HG03354 (cell line): Measurements from ENCODE around the gene KRT17.
"Not testable (repeated sequence)": the region's sequence is repeated elsewhere in the genome, so short reads cannot be mapped to it uniquely, and the experiment has no call there.

Source experiments
- ATAC-seq: cut with Tn5 transposase; IDR thresholded peaks from one replicate; pipeline ENCODE4 v1.9.1; 2021; ENCODE audit warnings: mild to moderate bottlenecking; ENCODE audit not compliant: unreplicated experiment, poor library complexity, severe bottlenecking

KRT17 gene

DNA sequence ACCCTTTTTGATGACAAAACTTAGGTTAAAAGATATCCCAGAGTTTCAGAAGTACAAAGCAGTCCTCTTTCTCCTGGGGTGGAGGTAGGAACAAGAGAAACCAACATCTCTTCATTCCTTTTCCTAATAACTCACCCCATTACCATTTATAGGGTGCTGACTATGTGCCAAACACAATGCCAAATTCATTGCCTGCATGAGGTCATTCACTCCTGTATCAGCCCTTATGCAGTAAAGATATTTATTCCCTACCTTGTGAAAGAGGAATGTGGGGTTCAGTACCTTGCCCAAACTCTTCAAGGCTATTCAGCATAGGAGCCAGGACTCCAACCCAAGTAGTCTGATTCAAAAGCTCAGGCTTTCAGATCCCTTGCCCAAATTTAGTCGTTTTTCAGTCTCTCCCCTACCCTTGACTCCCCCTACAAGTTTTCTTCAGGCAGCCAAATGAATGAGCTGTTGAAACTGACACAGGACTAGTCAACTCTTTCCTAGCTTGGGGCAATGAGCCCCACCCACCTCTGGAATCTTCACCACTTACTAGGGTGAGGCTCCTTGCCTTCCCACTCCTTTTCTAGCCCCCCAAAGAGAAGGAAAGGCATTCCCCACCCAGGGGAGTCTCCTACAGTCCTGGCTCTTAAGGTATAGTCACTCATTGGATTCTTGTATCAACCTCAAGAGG lies 43.5 kb downstream of the KRT17 start:
- ATAC-seq = no peak

DNA sequence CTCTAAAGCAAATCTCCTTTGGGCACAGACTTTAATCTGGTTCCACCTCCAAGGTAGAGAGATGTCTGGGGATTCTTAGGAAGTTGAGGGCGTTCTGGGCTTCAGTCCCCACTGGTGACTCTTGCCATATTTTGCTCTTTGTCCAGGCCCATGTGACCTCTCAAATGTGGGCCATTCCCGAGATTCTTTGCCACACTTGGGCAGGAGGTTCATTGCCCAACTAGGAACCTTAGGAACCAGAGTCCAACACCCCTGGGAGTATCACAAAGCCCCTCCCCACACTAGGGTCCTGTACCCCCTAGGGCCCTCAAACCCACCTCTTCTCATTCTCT lies 44.2 kb downstream of the KRT17 start:
- ATAC-seq = no peak

DNA sequence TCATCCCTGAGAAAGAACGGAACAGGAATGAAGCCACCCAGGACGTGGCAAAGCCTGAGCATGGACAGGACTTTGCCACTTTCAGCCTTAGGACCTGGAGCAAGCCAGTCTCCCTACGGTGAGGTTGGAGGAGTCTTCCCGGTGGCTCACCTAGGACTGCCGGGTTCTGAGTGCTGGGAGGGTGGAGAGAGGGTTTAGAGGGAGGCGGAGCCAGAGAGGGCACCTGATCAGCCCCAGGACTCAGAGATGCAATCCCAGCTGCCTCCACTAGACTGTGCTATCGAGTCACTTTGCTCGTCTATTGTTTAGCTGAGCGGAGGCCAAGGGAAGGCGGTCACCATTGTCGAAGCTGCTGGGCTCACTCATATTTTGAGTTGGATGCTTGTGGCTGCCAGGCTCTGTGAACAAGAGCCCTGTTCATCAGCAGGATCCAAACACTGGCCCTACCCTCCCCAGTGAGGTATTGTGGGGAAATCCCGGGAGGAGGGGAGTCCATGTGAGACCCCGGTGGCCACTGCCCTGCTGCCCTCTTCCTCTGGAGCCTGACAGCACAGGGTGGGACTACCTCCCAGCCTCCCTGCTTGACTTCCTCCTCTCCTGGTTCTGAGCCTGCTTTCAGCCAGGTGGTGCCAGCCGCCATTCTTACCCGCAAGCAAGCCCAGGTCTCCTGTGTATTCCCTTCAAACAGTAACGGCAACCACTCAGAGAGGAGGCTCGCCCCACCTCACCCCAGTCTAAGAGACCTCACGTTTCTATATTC lies 44.7 kb downstream of the KRT17 start:
- no peak for ATAC-seq

DNA sequence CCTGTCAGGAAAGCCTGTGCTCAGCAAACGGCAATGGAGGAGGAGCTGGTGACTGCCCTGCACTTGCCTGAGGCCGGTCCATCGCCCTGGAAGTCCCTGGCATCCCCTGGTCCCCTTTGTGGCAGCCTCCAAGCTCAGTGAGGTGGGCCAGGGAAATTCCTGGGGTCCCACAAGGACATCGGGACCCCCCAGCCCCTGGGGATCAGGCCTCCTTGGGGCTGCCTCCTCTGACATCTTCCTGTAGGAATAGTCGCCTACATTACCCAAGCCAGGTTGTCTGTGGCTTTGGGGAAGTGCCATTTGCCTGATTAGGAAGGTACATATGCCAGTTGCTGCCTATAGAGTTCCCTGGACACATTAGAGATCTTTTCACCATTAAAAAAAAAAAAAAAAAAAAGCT lies 45.4 kb downstream of the KRT17 start:
- ATAC-seq = no peak

DNA sequence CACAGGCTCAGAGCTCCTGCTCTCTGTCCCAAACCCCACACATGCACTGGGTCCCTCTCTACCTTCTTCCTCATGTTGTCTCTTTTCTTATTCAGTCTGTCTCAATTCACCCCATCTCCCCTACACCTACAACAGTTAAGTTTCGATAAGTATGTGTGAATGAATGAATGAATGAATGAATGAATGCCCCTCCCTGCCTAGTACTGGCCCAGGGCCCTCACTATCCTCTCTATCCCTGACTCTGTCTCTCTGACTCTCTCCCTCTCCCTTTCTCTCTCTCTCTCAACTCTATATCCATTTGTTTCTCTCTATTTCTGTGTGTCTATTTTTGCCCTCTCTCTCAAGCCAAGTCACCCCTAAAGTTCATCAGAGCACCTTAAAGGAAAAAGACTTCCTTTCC lies 45.8 kb downstream of the KRT17 start:
- no peak for ATAC-seq

DNA sequence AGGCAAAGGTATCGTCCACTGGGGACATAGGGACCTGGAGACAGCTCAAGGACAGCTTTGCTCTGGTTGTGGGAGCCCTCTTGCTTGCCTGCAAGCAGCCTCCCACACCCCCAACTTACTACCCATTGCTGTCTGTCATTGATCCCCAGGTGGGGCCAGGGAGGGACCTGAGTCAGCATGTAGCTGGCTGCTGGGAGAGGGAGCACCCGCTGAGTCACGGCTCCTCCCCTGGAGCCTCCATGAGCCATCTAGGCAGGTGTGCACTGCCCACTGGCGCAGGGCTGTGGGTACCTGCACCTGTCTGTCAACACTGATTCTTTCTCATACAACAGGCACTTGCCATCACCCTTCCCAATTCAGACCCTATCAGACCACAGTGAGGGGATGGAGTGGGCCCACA lies 47.6 kb downstream of the KRT17 start:
- ATAC-seq = not testable (repeated sequence)

DNA sequence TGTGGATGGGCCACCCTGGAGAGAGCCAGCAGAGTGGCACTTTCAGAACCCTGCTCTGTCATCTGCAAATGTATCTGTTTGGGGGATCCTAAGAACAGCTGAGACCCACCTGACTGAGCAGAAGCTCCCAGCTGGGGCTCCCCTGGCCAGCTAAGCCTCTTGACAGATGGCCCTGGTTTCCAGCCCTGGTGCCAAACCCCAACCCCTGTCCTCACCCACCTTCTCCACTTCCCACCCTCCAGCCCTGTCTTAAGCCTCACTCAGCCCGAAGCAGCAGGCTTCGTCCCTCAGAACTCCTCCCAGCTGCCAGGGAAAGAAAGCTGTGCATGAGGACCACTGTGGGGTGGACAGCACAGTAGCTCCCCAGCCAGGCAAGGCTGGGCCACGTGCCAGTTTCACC lies 49.0 kb downstream of the KRT17 start:
- ATAC-seq = no peak

DNA sequence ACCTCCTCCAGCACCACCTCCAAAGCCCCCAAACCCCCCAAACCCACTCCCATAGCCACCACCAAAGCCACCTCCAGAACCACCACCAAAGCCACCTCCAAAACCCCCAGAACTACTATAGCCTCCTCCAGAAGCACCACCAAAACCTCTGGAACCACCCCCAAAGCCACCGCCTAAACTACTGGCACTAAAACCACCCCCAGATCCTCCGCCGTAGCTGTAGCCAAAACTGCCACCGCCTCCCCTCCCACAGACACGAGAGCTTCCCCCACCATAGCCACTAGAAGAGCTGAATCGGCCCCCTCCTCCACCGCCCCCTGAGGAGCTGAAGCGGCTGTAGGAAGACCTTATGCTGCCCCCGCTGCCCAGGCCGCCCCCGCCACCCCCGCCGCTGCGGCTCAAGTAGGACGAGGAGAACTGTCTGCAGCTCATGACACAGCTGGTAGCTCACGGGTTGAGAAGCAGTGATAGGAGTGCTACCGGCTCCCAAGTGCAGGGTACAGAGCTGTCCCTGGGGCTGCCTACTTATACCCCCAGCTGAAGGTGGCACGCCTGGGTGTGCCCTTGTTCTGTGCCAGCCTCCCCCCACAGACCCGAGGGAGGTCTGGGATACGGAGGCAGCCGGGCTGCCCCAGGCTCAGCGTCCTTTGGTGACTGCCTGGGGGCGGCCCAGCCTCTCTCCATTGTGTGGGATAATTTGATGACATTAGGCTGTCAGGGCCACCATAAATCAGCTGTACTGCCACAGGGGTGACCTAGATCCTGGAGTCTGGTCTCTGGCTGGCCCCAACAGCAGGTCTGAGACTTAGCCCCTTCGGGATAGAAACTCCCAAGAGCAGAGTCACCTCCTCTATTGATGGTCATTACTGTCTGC lies 52.6 kb downstream of the KRT17 start, which contains the start of gene KRT9:
Gene KRT9 (minus strand): TSS at position 499 of the 874 bp plus-strand sequence. CDS start 67 bp downstream, at position 432.
- no peak for ATAC-seq
